Measurements from ENCODE around the gene RBMXL3. TPM values are rescaled to one million over a fixed set of nuclear protein-coding genes. Genes with fewer than 3 reads are reported as not detected.

Gene RBMXL3
- total and polyA plus RNA-seq, 2 donors (not counting 1 experiment from before 2014, with no cell fraction given): not detected

GRCh38 chrX:115178473-115178872, 10.7 kb upstream of the RBMXL3 start:
- H3K27ac ChIP-seq (ENCODE audit: insufficient read depth, low read length): no peak overlapping the region
- no peaks in the 10 kb centered on the region for H3K27me3 ChIP-seq (ENCODE audit: control insufficient read depth, insufficient read depth, low read length)
- H3K9me3 ChIP-seq (ENCODE audit: control insufficient read depth, insufficient read depth, low read depth, low read length): no peaks in the 10 kb centered on the region
- H4K20me1 ChIP-seq (ENCODE audit: control insufficient read depth, extremely low read depth, insufficient read depth, low read length): no peaks in the 10 kb centered on the region
- H3K4me2 ChIP-seq (ENCODE audit: extremely low read depth, insufficient read depth, low read length): no peak overlapping the region
- DNase-seq (ENCODE audit: low read depth in 2 of 2): no peak
- H3K4me1 ChIP-seq (ENCODE audit: control insufficient read depth, extremely low read depth, insufficient read depth, low read length): no peaks in the 10 kb centered on the region
- H3K79me2 ChIP-seq (ENCODE audit: control insufficient read depth, insufficient read depth, low read length): no peaks in the 10 kb centered on the region
- H3K9ac ChIP-seq (ENCODE audit: insufficient read depth, low read length): no peak overlapping the region
- no peak overlapping the region for H2AFZ ChIP-seq (ENCODE audit: low read length)
- TF ChIP-seq EZH2 (IDR thresholded peaks at IDR 0.05; ENCODE audit: low read length, missing control alignments) (no peak), CTCF (conservative IDR thresholded peaks at IDR 0.05 in 1 of 2, IDR thresholded peaks at IDR 0.05 in 1 of 2; ENCODE audit: low read depth in 1 of 2, low read length in 2 of 2) (no peak)
- no peak overlapping the region for H3K4me3 ChIP-seq (replicated peaks in 1 of 4; ENCODE audit: control extremely low read depth in 1 of 4, insufficient read depth in 1 of 4, low read depth in 3 of 4, low read length in 4 of 4)
- H3K36me3 ChIP-seq (ENCODE audit: control insufficient read depth, insufficient read depth, low read length): no peaks in the 10 kb centered on the region

GRCh38 chrX:115183980-115184379, 5.2 kb upstream of the RBMXL3 start:
- no peaks in the 10 kb centered on the region for H3K4me1 ChIP-seq (ENCODE audit: control insufficient read depth, extremely low read depth, insufficient read depth, low read length)
- H3K36me3 ChIP-seq (ENCODE audit: control insufficient read depth, insufficient read depth, low read length): no peaks in the 10 kb centered on the region
- H3K4me3 ChIP-seq (replicated peaks in 1 of 4; ENCODE audit: control extremely low read depth in 1 of 4, insufficient read depth in 1 of 4, low read depth in 3 of 4, low read length in 4 of 4): no peak overlapping the region
- H3K79me2 ChIP-seq (ENCODE audit: control insufficient read depth, insufficient read depth, low read length): no peaks in the 10 kb centered on the region
- DNase-seq (ENCODE audit: low read depth in 2 of 2): peak in 1 of 2 donors; percentile 58
- H2AFZ ChIP-seq (ENCODE audit: low read length): no peak overlapping the region
- no peaks in the 10 kb centered on the region for H4K20me1 ChIP-seq (ENCODE audit: control insufficient read depth, extremely low read depth, insufficient read depth, low read length)
- H3K27ac ChIP-seq (ENCODE audit: insufficient read depth, low read length): no peak overlapping the region
- H3K9me3 ChIP-seq (ENCODE audit: control insufficient read depth, insufficient read depth, low read depth, low read length): no peaks in the 10 kb centered on the region
- no peak overlapping the region for H3K4me2 ChIP-seq (ENCODE audit: extremely low read depth, insufficient read depth, low read length)
- H3K27me3 ChIP-seq (ENCODE audit: control insufficient read depth, insufficient read depth, low read length): no peaks in the 10 kb centered on the region
- TF ChIP-seq CTCF (conservative IDR thresholded peaks at IDR 0.05 in 1 of 2, IDR thresholded peaks at IDR 0.05 in 1 of 2; ENCODE audit: low read depth in 1 of 2, low read length in 2 of 2) (no peak), EZH2 (IDR thresholded peaks at IDR 0.05; ENCODE audit: low read length, missing control alignments) (no peak)
- H3K9ac ChIP-seq (ENCODE audit: insufficient read depth, low read length): no peak overlapping the region

GRCh38 chrX:115189646-115190635, 731 bp downstream of the RBMXL3 start:
- Histone ChIP-seq H3K9ac (ENCODE audit: insufficient read depth, low read length) (no peak overlapping the region), H3K27ac (ENCODE audit: insufficient read depth, low read length) (no peak overlapping the region), H3K4me2 (ENCODE audit: extremely low read depth, insufficient read depth, low read length) (no peak overlapping the region), H3K36me3 (ENCODE audit: control insufficient read depth, insufficient read depth, low read length) (no peaks in the 10 kb centered on the region), H3K27me3 (ENCODE audit: control insufficient read depth, insufficient read depth, low read length) (no peaks in the 10 kb centered on the region), H4K20me1 (ENCODE audit: control insufficient read depth, extremely low read depth, insufficient read depth, low read length) (no peaks in the 10 kb centered on the region), H3K79me2 (ENCODE audit: control insufficient read depth, insufficient read depth, low read length) (no peaks in the 10 kb centered on the region), H2AFZ (ENCODE audit: low read length) (no peak overlapping the region), H3K4me1 (ENCODE audit: control insufficient read depth, extremely low read depth, insufficient read depth, low read length) (no peaks in the 10 kb centered on the region), H3K4me3 (replicated peaks in 1 of 4; ENCODE audit: control extremely low read depth in 1 of 4, insufficient read depth in 1 of 4, low read depth in 3 of 4, low read length in 4 of 4) (no peak overlapping the region), H3K9me3 (ENCODE audit: control insufficient read depth, insufficient read depth, low read depth, low read length) (no peaks in the 10 kb centered on the region)
- TF ChIP-seq CTCF (conservative IDR thresholded peaks at IDR 0.05 in 1 of 2, IDR thresholded peaks at IDR 0.05 in 1 of 2; ENCODE audit: low read depth in 1 of 2, low read length in 2 of 2): no peak
- DNase-seq (ENCODE audit: low read depth in 2 of 2): no peak

Data from fibroblast of lung (primary cell).